HL-60 (cell line): ENCODE data around the gene FBLIM1.

Experiments used
- DNase-seq, 2 experiments: peaks; one replicate each; pipeline ENCODE4 v3.0.0-alpha.2; 2010 to 2020; ENCODE audit warnings: low read depth in 1 of 2, low spot score in 1 of 2
- H3K27ac ChIP-seq: fragments of 250-450 bp; sonication (Bioruptor Pico); replicated peaks from 2 replicates; pipeline ENCODE4 v1.5.1; 2020; ENCODE audit warnings: mild to moderate bottlenecking, moderate library complexity
- H3K27me3 ChIP-seq: fragments of 250-450 bp; sonication (Bioruptor Pico); 2 replicates; pipeline ENCODE4 v1.5.1; 2021; ENCODE audit warnings: mild to moderate bottlenecking, moderate library complexity; ENCODE audit not compliant: insufficient read depth, poor library complexity, severe bottlenecking
- H3K4me3 ChIP-seq: replicated peaks from 2 replicates; pipeline ENCODE4 v1.5.1; 2011; ENCODE audit warnings: mild to moderate bottlenecking, control low read depth, low read length; ENCODE audit not compliant: insufficient read depth
- GABPA ChIP-seq: IDR thresholded peaks from 2 replicates; pipeline ENCODE4 v1.6.1; 2012; ENCODE audit warnings: low read depth
- POLR2AphosphoS5 ChIP-seq: IDR thresholded peaks from 2 replicates; pipeline ENCODE4 v1.6.1; 2012; ENCODE audit warnings: low read depth
- SPI1 ChIP-seq: IDR thresholded peaks from 2 replicates; pipeline ENCODE4 v1.6.1; 2012; ENCODE audit warnings: low read depth, mild to moderate bottlenecking, borderline replicate concordance
- TF ChIP-seq, protein P1 (sequence below): IDR thresholded peaks from 2 replicates; pipeline ENCODE4 v1.6.1; 2012; ENCODE audit warnings: low read depth; ENCODE audit not compliant: insufficient replicate concordance
- TF ChIP-seq, protein P2 (sequence below): IDR thresholded peaks from one replicate; pipeline ENCODE4 v1.5.1; 2011; ENCODE audit warnings: low read length, control low read depth, inconsistent platforms; ENCODE audit not compliant: insufficient read depth

FBLIM1 gene

DNA sequence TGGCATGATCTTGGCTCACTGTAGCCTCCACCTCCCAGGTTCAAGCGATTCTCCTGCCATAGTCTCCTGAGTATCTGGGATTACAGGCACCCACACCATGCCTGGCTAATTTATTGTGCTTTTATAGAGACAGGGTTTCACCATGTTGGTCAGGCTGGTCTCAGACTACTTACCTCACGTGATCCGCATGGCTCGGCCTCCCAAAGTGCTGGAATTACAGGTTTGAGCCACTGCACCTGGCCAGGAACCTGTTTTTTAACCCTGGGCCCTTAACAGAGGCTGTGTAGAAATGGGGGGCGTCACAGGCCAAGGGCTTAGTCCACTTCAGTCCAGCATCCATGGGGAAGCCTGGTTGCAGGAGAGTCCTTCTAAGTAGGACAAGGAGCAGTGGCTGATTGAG, 9.3 kb downstream of the FBLIM1 start:
- H3K27me3 ChIP-seq, result peaks cover 9% of the 10 kb centered on the region
- no peak overlapping the region for H3K4me3 ChIP-seq
- no peak for DNase-seq
- no peak overlapping the region for H3K27ac ChIP-seq
- TF ChIP-seq, protein P1, sequence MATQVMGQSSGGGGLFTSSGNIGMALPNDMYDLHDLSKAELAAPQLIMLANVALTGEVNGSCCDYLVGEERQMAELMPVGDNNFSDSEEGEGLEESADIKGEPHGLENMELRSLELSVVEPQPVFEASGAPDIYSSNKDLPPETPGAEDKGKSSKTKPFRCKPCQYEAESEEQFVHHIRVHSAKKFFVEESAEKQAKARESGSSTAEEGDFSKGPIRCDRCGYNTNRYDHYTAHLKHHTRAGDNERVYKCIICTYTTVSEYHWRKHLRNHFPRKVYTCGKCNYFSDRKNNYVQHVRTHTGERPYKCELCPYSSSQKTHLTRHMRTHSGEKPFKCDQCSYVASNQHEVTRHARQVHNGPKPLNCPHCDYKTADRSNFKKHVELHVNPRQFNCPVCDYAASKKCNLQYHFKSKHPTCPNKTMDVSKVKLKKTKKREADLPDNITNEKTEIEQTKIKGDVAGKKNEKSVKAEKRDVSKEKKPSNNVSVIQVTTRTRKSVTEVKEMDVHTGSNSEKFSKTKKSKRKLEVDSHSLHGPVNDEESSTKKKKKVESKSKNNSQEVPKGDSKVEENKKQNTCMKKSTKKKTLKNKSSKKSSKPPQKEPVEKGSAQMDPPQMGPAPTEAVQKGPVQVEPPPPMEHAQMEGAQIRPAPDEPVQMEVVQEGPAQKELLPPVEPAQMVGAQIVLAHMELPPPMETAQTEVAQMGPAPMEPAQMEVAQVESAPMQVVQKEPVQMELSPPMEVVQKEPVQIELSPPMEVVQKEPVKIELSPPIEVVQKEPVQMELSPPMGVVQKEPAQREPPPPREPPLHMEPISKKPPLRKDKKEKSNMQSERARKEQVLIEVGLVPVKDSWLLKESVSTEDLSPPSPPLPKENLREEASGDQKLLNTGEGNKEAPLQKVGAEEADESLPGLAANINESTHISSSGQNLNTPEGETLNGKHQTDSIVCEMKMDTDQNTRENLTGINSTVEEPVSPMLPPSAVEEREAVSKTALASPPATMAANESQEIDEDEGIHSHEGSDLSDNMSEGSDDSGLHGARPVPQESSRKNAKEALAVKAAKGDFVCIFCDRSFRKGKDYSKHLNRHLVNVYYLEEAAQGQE, result no peak
- TF ChIP-seq GABPA (no peak), SPI1 (no peak), POLR2AphosphoS5 (no peak)
- TF ChIP-seq, protein P2, sequence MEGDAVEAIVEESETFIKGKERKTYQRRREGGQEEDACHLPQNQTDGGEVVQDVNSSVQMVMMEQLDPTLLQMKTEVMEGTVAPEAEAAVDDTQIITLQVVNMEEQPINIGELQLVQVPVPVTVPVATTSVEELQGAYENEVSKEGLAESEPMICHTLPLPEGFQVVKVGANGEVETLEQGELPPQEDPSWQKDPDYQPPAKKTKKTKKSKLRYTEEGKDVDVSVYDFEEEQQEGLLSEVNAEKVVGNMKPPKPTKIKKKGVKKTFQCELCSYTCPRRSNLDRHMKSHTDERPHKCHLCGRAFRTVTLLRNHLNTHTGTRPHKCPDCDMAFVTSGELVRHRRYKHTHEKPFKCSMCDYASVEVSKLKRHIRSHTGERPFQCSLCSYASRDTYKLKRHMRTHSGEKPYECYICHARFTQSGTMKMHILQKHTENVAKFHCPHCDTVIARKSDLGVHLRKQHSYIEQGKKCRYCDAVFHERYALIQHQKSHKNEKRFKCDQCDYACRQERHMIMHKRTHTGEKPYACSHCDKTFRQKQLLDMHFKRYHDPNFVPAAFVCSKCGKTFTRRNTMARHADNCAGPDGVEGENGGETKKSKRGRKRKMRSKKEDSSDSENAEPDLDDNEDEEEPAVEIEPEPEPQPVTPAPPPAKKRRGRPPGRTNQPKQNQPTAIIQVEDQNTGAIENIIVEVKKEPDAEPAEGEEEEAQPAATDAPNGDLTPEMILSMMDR, result no peak

DNA sequence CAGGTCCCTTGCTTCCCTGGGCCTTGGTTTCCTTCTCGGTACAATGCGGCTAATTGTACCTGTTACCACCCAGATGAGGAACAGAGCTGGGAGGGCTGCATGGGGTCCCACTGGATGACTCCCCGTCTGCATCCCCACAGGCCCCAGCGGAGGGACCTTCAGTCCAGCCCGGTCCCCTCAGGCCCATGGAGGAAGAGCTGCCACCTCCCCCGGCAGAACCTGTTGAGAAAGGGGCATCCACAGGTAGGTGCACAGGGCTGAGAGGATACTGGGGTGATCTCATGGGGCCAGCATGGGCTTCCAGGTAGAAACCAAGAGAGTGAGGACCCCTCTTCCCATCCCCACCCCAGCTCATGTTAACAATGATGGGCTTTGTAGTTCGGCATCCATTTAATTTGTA, 9.8 kb downstream of the FBLIM1 start:
- DNase-seq, result no peak
- TF ChIP-seq, protein P1, result no peak
- TF ChIP-seq SPI1, result no peak
- no peak for TF ChIP-seq GABPA
- TF ChIP-seq, protein P2, result no peak
- TF ChIP-seq POLR2AphosphoS5, result no peak
- peaks cover 9% of the 10 kb centered on the region for H3K27me3 ChIP-seq
- H3K4me3 ChIP-seq, result no peak overlapping the region
- H3K27ac ChIP-seq, result no peak overlapping the region

DNA sequence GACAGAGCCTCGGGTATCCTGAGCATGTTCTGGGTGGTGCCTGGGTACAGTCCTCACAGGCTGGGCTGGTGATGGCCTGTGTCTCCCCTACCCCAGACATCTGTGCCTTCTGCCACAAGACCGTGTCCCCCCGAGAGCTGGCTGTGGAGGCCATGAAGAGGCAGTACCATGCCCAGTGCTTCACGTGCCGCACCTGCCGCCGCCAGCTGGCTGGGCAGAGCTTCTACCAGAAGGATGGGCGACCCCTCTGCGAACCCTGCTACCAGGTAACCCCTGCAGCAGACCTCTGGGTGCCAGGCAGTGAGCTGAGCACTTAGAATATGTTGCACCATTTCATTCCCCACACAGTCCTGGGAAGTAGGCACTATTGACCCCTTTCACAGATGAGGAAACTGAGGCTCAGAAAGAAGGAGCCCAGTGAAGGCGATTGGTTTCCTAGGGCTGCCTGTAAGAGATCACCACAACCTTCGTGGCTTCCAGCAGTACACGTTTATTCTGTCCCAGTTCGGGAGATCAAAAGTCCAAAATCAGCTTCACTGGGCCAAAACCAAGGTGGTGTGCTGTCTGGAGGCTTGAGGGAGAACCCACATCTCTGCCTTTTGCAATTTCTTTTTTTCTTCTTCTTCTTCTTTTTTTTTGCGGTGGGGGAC, 11.8 kb downstream of the FBLIM1 start:
- no peak overlapping the region for H3K4me3 ChIP-seq
- no peak for DNase-seq
- no peaks in the 10 kb centered on the region for H3K27me3 ChIP-seq
- no peak overlapping the region for H3K27ac ChIP-seq
- TF ChIP-seq, protein P1, result no peak
- TF ChIP-seq POLR2AphosphoS5, result no peak
- TF ChIP-seq SPI1, result no peak
- TF ChIP-seq, protein P2, result no peak
- TF ChIP-seq GABPA, result no peak
